ENCODE data around the gene RPUSD3. TPM values are rescaled to one million over a fixed set of nuclear protein-coding genes. Genes with fewer than 3 reads are reported as not detected.

RPUSD3 gene
- total and polyA plus RNA-seq, 10 donors: 21.3 to 41.7 (median 30.0) TPM

DNA sequence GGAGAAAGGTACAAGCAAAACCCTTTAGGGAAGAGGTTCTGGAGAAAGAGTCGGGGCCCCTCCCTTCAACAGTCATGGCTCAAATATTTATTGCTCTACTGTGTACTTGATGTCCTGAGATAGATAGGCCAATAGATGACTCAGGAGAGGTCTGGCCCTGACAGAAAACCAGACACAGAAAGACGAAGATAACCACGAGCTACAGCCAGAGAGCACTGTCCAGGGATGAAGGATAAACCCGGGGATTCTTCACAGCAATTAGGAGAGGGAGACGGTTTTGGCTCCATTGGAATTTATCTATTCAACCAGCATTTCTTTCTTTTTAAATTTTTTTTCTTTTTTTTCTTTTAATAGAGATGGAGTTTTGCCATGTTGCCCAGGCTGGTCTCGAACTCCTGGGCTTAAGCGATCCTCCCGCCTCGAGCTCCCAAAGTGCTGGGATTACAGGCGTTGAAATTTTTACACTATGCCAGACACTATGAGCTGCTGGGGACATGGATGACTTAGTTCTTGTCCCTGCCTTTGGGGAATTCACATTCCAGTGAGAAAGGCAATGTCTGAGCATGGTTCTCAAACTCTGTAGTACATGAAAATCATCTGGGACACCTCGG, 40.9 kb upstream of the RPUSD3 start:
- TF ChIP-seq, protein P1, sequence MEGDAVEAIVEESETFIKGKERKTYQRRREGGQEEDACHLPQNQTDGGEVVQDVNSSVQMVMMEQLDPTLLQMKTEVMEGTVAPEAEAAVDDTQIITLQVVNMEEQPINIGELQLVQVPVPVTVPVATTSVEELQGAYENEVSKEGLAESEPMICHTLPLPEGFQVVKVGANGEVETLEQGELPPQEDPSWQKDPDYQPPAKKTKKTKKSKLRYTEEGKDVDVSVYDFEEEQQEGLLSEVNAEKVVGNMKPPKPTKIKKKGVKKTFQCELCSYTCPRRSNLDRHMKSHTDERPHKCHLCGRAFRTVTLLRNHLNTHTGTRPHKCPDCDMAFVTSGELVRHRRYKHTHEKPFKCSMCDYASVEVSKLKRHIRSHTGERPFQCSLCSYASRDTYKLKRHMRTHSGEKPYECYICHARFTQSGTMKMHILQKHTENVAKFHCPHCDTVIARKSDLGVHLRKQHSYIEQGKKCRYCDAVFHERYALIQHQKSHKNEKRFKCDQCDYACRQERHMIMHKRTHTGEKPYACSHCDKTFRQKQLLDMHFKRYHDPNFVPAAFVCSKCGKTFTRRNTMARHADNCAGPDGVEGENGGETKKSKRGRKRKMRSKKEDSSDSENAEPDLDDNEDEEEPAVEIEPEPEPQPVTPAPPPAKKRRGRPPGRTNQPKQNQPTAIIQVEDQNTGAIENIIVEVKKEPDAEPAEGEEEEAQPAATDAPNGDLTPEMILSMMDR (IDR thresholded peaks at IDR 0.05 in 8 of 11, conservative IDR thresholded peaks at IDR 0.05 in 3 of 11): no peak
- TF ChIP-seq POLR2A (IDR thresholded peaks at IDR 0.05) (no peak), POLR2AphosphoS5 (IDR thresholded peaks at IDR 0.05) (no peak)
- 85 to 93% (median 91%) methylated on average over 11 of the region's 11 CpGs for WGBS, 5 donors
- H3K27ac ChIP-seq: no peak overlapping the region
- no peak overlapping the region for H3K4me3 ChIP-seq
- no peaks in the 10 kb centered on the region for H3K36me3 ChIP-seq
- intact Hi-C loops (cut with DNase I; ENCODE audit: low total_unique reads): no loop called here
- H3K27me3 ChIP-seq (replicated peaks in 1 of 7): no peaks in the 10 kb centered on the region
- no peaks in the 10 kb centered on the region for H3K9me3 ChIP-seq
- DNase-seq: peak; percentile 14
- H3K4me1 ChIP-seq: peaks cover 0 to 4% (median 0%) of the 10 kb centered on the region in 6 donors

DNA sequence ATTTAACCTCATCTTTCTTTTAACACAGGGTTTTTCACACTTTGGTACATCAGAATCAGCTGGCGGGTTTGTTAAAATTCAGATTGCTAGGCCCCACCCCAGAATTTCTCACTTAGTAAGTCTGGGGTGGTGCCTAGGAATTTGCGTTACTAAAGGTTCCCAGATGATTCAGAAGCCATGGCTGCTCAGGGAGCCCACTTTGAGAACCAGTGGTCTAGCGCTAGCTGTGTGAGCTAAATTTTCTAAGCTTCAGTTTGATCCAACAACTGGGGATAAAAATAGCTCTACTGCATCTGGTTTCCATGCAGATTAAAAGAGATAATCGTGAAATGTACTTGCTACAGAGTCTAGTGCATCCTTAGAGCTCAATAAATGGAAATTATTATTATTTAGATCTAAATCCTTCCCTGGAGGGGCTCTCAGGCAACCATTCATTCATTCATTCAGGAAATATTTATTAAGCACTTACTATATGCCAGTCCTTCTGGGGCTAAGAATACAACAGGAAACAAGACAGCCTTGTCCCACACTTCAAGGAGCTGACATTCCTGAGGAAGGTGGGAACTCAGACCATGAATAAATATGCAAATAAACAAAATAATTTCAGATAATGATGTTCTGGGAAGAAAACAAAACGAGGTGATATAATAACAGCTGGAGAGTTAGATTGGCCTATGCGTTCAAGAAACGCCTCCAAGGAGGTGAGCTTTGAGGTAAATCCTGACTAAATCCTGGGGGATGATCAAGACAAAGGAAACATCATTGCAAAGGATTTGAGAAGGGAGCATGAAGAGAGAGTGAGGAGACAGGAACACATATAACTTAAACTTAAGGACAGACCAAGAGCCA, 40.1 kb upstream of the RPUSD3 start:
- no peak for DNase-seq
- no peaks in the 10 kb centered on the region for H3K9me3 ChIP-seq
- H3K27me3 ChIP-seq (replicated peaks in 1 of 7): no peaks in the 10 kb centered on the region
- H3K4me1 ChIP-seq: no peaks in the 10 kb centered on the region
- H3K36me3 ChIP-seq: no peaks in the 10 kb centered on the region
- TF ChIP-seq, protein P1 (IDR thresholded peaks at IDR 0.05 in 8 of 11, conservative IDR thresholded peaks at IDR 0.05 in 3 of 11): no peak
- H3K4me3 ChIP-seq: no peak overlapping the region
- intact Hi-C loops (cut with DNase I; ENCODE audit: low total_unique reads): no loop called here
- H3K27ac ChIP-seq: no peak overlapping the region
- 84 to 90% (median 85%) methylated on average over 7 of the region's 7 CpGs for WGBS, 5 donors

DNA sequence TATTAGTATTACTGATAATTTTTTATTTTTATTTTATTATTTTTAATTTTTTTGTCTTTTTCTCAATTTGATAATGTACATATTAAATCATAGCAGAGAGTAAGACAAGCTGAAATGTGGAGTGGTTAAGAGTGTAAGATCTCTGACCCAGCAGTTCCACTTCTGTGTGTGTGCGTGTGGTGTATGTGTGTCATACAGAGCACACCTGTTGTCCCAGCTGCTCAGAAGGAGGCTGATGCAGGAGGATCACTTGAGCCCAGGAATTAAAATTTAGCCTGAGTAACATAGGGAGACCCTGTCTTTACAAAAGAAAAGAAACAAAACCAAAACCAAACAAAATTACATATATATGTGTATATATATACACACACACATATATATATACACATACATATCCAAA, 37.6 kb upstream of the RPUSD3 start:
- WGBS, 5 donors: 86 to 97% (median 93%) methylated on average over 1 of the region's 1 CpG
- H3K9me3 ChIP-seq: no peaks in the 10 kb centered on the region

More for the DNA sequence above, 37.6 kb upstream of the RPUSD3 start:
- Histone ChIP-seq H3K4me1 (no peaks in the 10 kb centered on the region), H3K27me3 (replicated peaks in 1 of 7) (no peaks in the 10 kb centered on the region), H3K36me3 (no peaks in the 10 kb centered on the region), H3K4me3 (no peak overlapping the region), H3K27ac (no peak overlapping the region)
- no peak for DNase-seq
- TF ChIP-seq POLR2A (IDR thresholded peaks at IDR 0.05) (no peak), POLR2AphosphoS5 (IDR thresholded peaks at IDR 0.05) (no peak)
- TF ChIP-seq, protein P1 (IDR thresholded peaks at IDR 0.05 in 8 of 11, conservative IDR thresholded peaks at IDR 0.05 in 3 of 11): no peak
- intact Hi-C loops (cut with DNase I; ENCODE audit: low total_unique reads): no loop called here

All from spleen (tissue), 11 donors.